Testis (tissue), 2 donors: Measurements from ENCODE around the gene EFCAB12.

ENCODE experiments used
- POLR2A ChIP-seq: fragments of 450-650 bp; IDR thresholded peaks from one replicate; pipeline ENCODE4 v1.6.1; 2017; ENCODE audit warnings: antibody characterized with exemption, mild to moderate bottlenecking, moderate library complexity
- TF ChIP-seq, protein P1 (sequence below), 3 experiments: fragments of 450-650 bp in 2 of 3; fragments of 200-600 bp in 1 of 3; sonication (generic) in 1 of 3; IDR thresholded peaks; one replicate each; pipeline ENCODE4 v1.5.1; 2016 to 2019; ENCODE audit warnings: antibody characterized with exemption in 3 of 3, mild to moderate bottlenecking in 2 of 3, moderate library complexity in 1 of 3

DNA sequence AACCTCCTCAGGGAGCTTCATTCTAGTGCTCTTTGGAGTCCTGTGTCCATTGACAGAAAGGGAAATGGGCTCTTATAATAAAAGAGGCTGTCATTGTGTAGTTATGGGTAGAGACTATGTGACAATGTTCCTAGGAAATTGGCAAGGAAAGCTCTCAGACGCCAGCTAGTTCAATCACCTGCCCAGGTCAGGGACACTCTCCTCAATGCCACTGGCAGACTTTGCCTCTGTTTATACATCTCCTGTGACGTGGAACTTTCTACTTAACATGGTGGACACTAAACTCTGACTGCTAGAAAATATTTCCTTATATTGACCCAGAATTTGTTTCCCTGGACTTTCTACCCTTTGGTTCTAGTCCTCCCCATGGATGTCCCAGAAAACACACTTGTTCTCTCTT, 2.8 kb downstream of the EFCAB12 start:
- TF ChIP-seq, protein P1, sequence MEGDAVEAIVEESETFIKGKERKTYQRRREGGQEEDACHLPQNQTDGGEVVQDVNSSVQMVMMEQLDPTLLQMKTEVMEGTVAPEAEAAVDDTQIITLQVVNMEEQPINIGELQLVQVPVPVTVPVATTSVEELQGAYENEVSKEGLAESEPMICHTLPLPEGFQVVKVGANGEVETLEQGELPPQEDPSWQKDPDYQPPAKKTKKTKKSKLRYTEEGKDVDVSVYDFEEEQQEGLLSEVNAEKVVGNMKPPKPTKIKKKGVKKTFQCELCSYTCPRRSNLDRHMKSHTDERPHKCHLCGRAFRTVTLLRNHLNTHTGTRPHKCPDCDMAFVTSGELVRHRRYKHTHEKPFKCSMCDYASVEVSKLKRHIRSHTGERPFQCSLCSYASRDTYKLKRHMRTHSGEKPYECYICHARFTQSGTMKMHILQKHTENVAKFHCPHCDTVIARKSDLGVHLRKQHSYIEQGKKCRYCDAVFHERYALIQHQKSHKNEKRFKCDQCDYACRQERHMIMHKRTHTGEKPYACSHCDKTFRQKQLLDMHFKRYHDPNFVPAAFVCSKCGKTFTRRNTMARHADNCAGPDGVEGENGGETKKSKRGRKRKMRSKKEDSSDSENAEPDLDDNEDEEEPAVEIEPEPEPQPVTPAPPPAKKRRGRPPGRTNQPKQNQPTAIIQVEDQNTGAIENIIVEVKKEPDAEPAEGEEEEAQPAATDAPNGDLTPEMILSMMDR (IDR thresholded peaks at IDR 0.05): no peak
- TF ChIP-seq POLR2A: no peak
